GM12875 (cell line): Measurements from ENCODE around the gene BRICD5.

Experiments used
- H3K4me3 ChIP-seq: one replicate; pipeline ENCODE4 v1.5.1; 2011; ENCODE audit warnings: low read depth, low read length, control low read depth
- TF ChIP-seq, protein P1 (sequence below): IDR thresholded peaks from 2 replicates; pipeline ENCODE4 v1.5.1; 2011; ENCODE audit warnings: low read depth, mild to moderate bottlenecking, control low read depth, inconsistent platforms, low read length, moderate library complexity, borderline replicate concordance; ENCODE audit not compliant: insufficient read depth

Gene BRICD5

DNA sequence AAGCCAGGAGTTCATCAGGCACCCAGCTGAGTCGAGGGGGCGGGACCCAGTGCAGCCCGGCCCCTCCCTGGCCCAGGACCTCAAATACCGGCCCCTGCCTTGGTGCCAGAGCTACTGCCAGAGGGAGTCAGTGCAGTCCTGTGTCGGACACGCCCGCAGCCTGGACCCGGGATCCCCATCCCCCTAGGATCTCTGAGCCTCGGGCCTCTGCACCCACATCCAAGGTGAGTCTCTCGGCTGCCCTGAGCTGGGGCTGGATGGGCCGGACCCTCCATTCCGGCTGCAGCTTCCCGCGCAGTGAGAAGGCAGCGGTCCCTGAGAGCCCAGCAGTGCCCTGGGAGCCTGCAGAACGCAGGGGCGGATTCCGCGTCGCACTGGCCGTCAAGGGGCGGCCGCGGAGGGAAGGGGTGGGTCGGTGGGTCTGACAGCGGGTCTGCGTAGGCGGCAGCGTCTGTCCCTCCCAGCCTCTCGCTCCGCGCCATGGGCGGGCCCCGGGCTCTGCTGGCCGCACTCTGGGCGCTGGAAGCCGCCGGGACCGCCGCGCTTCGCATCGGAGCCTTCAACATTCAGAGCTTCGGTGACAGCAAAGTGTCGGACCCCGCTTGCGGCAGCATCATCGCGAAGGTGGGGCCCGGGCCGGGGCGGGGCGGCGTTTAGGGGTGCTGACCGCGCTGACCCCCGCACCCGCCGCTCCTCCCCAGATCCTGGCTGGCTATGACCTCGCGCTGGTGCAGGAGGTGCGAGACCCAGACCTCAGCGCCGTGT is 25.9 kb upstream of the BRICD5 start, which contains the start of gene DNASE1L2:
Gene DNASE1L2, plus strand, starts transcription at position 108 of the 765 bp plus-strand sequence. Its CDS starts 373 bp downstream, at position 481.
- TF ChIP-seq, protein P1, sequence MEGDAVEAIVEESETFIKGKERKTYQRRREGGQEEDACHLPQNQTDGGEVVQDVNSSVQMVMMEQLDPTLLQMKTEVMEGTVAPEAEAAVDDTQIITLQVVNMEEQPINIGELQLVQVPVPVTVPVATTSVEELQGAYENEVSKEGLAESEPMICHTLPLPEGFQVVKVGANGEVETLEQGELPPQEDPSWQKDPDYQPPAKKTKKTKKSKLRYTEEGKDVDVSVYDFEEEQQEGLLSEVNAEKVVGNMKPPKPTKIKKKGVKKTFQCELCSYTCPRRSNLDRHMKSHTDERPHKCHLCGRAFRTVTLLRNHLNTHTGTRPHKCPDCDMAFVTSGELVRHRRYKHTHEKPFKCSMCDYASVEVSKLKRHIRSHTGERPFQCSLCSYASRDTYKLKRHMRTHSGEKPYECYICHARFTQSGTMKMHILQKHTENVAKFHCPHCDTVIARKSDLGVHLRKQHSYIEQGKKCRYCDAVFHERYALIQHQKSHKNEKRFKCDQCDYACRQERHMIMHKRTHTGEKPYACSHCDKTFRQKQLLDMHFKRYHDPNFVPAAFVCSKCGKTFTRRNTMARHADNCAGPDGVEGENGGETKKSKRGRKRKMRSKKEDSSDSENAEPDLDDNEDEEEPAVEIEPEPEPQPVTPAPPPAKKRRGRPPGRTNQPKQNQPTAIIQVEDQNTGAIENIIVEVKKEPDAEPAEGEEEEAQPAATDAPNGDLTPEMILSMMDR: no peak
- H3K4me3 ChIP-seq: no peak within 1 kb of the TSS

DNA sequence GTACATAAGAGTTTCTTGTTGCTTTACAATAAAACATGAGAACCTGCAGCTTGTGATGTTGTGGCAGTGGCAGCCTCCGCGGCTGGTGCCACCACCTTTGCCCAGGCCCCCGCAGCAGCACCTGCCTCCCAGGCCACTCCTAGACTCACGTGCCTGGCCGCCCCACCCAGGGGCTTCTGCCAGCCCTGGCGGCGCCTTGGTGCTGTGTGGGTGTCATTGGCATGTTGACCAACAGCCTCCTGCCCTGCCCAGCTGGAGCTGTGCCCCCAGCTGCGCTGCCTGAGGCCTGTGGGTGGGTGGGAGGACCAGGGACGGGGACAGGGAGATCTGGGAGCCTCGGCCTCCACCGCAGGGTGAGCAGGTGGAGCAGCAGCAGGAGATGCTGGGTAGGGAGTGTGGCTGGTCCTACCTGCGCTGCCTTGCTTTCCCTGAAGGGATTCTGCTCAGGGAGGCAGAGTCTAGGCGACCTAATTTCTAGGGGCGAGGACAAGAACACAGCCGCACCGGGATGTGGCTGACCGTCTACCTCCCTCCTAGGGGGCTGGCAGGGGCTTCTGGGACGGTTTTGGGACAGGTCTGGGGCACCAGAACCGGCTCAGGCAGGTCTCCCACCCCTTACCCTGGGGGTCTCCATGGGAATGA is 25.2 kb upstream of the BRICD5 start:
- TF ChIP-seq, protein P1: no peak
- no peak overlapping the region for H3K4me3 ChIP-seq

DNA sequence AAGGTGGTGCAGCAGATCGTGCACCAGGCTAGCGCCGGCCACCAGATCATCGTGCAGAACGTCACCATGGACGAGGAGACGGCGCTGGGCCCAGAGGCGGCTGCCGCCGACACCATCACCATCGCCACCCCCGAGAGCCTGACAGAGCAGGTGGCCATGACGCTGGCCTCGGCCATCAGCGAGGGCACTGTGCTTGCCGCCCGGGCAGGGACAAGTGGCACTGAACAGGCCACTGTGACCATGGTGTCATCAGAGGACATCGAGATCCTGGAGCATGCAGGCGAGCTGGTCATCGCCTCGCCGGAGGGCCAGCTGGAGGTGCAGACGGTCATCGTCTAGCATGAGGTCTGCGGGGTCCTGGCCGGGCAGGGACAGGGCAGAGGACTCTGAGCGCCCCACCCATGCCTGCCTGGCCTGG is 24.6 kb upstream of the BRICD5 start:
- TF ChIP-seq, protein P1: no peak
- no peak overlapping the region for H3K4me3 ChIP-seq

DNA sequence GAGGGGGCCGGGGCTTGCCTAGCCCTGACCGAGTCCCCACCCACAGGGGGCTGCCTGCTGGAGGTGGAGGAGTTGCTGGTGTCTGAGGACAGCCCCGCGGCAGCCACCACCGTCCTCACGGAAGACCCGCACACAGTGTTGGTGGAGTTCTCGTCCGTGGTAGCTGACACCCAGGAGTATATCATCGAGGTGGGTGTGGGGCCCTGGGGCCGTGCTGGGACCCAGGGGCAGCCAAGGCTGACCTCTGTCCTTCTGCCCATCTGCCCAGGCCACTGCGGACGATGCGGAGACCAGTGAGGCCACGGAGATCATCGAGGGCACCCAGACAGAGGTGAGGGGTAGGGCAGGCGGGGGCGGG is 24.1 kb upstream of the BRICD5 start:
- H3K4me3 ChIP-seq: no peak overlapping the region
- TF ChIP-seq, protein P1: no peak

DNA sequence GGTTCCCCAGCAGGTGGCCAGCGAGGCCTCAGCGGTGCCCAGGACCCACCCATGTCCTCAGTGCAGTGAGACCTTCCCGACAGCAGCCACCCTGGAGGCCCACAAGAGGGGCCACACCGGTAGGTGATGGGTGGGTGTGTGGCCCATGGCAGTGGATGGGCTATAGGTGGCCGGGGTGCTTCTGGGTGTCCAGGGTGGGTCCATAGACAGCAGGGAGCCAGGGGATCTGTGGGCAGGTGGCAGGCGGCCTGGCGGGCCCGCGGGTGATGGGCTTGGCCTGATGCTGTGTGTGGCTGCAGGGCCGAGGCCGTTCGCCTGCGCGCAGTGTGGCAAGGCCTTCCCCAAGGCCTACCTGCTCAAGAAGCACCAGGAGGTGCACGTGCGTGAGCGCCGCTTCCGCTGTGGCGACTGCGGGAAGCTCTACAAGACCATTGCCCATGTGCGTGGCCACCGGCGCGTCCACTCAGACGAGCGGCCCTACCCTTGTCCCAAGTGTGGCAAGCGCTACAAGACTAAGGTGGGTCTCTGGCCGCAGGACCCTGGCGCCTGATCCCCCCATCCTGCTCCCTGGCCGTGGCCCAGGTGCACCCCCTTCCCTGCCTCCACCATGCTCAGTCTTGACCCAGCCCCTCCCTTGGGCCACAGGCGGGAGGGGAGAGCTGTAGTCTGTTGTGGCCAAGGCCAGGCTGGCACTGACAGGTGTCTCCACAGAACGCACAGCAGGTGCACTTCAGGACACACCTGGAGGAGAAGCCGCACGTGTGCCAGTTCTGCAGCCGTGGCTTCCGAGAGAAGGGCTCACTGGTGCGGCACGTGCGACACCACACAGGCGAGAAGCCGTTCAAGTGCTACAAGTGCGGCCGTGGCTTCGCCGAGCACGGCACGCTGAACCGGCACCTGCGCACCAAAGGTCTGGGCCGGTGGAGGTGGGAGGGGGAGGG is 23.5 kb upstream of the BRICD5 start:
- H3K4me3 ChIP-seq: no peak overlapping the region
- TF ChIP-seq, protein P1: no peak

DNA sequence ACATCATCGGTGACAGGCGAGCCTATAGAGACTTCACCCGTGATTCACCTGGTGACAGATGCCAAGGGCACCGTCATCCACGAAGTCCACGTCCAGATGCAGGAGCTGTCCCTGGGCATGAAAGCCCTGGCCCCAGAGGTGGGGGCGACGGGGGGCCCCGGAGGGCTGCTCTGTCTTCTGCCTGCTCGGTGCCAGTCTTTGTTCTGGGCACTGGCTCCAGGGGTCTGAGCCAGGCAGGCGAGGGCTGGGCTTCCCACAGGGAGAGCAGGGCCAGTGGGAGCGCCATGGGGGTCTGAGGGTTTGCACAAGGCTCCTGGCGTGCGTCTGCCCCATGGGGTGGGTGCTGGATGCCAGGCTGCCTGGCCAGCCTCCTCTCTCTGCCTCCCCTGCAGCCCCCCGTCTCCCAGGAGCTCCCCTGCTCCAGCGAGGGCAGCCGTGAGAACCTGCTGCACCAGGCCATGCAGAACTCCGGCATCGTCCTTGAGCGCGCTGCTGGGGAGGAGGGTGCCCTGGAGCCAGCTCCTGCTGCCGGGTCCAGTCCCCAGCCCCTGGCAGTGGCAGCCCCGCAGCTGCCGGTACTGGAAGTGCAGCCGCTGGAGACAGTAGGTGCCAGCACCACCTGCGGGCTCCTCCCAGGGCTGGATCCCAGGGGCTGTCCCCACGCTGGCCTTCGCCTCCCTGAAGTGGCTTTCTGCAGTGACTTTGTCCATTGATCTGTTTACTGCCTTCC is 22.5 kb upstream of the BRICD5 start:
- TF ChIP-seq, protein P1: no peak
- H3K4me3 ChIP-seq: no peak overlapping the region
